GM23338 (cell line): Measurements from ENCODE around the gene CD2BP2. TPM values are rescaled to one million over a fixed set of nuclear protein-coding genes. Genes with fewer than 3 reads are reported as not detected.

ENCODE experiments used
- CTCF ChIP-seq, 2 experiments: fragments of 200-600 bp in 1 of 2; sonication (generic) in 1 of 2; conservative IDR thresholded peaks; 2 replicates each; pipeline versions ENCODE4 v1.5.1 to v1.6.1; 2016 to 2017; ENCODE audit warnings: antibody characterized with exemption in 2 of 2, low read depth in 2 of 2, mild to moderate bottlenecking in 2 of 2, moderate library complexity in 1 of 2
- JUNB ChIP-seq: IDR thresholded peaks from one replicate; pipeline ENCODE4 v1.6.1; 2016; ENCODE audit warnings: antibody characterized with exemption; ENCODE audit not compliant: unreplicated experiment
- NANOG ChIP-seq: IDR thresholded peaks from 2 replicates; pipeline ENCODE4 v1.6.1; 2016; ENCODE audit warnings: antibody characterized with exemption, borderline replicate concordance
- POLR2AphosphoS5 ChIP-seq: IDR thresholded peaks from 2 replicates; pipeline ENCODE4 v1.6.1; 2016; ENCODE audit warnings: antibody characterized with exemption, low read depth
- REST ChIP-seq: IDR thresholded peaks from one replicate; pipeline ENCODE4 v1.6.1; 2018; ENCODE audit warnings: antibody characterized with exemption; ENCODE audit not compliant: unreplicated experiment
- ZNF331 ChIP-seq: fragments of 250-450 bp; sonication (Bioruptor Pico); IDR thresholded peaks from 2 replicates; pipeline ENCODE4 v1.5.0; 2020; ENCODE audit warnings: low read depth, mild to moderate bottlenecking, moderate library complexity
- ZNF462 ChIP-seq: fragments of 250-450 bp; sonication (Bioruptor Pico); IDR thresholded peaks from 2 replicates; pipeline ENCODE4 v1.5.0; 2020; ENCODE audit warnings: mild to moderate bottlenecking, moderate library complexity
- polyA plus RNA-seq: library from polyadenylated mRNA; unstranded; fragments of >200 nt; fragmentation: Nextera tagmentation; extraction: Ambion mirVana; gene quantifications from 2 replicates; pipeline ENCODE4 v1.2.1, GENCODE V29; 2016
- total RNA-seq: library from RNA; depleted of rRNA; stranded (reverse); fragments of >200 nt; shearing (Covaris generic); gene quantifications from 2 replicates; pipeline ENCODE4 v1.2.3, GENCODE V29; 2014

Gene CD2BP2
- total and polyA plus RNA-seq, 2 experiments from 2014 or later, result 23.1 to 38.7 TPM

GRCh38 chr16:30351586-30352419, 3.3 kb downstream of the CD2BP2 start (continued):
- no peak for TF ChIP-seq ZNF462 (CRISPR knock-in tag)
- TF ChIP-seq REST, result no peak
- no peak for TF ChIP-seq NANOG
- no peak for TF ChIP-seq JUNB
- no peak for TF ChIP-seq POLR2AphosphoS5
- TF ChIP-seq CTCF (conservative IDR thresholded peaks at IDR 0.05; ENCODE audit: low read depth in 2 of 2), result no peak
- no peak for TF ChIP-seq ZNF331 (CRISPR knock-in tag)
